HCT116 (cell line): ENCODE results near the gene STT3B. TPM values are rescaled to one million over a fixed set of nuclear protein-coding genes. Genes with fewer than 3 reads are reported as not detected.

Experiments
- ATAC-seq: fragments of 200-7000 bp; cut with Tn5 transposase; 2 replicates; pipeline ENCODE4 v1.9.1; 2020; ENCODE audit warnings: mild to moderate bottlenecking, moderate library complexity
- BruUV-seq: library from RNA; stranded (reverse); fragments of 400-500 nt; replicated peaks from 2 replicates; lab custom pipeline; 2021; lab: Mats Ljungman, UMichigan
- CTCF ChIA-PET: fragments of 300-600 bp; sonication (Branson Sonifier 250); formaldehyde crosslinking; loops from one replicate; lab custom pipeline; 2021; ENCODE audit warnings: antibody characterized with exemption; lab: Charles Lee
- POLR2A ChIA-PET: fragments of 300-600, 350-600 bp; sonication (Branson Sonifier 250); formaldehyde crosslinking; loops from one replicate; lab custom pipeline; 2021; ENCODE audit warnings: antibody characterized with exemption; lab: Charles Lee
- RAD21 ChIA-PET, 2 experiments: fragments of 300-600 bp; sonication (Branson Sonifier 250); formaldehyde crosslinking; loops; one replicate each; lab custom pipeline; 2023; ENCODE audit warnings: low total read pairs in 2 of 2; ENCODE audit not compliant: uncharacterized antibody in 2 of 2, unreplicated experiment in 2 of 2, low non-redundant PET in 1 of 2; lab: Charles Lee
- DNase-seq: peaks from one replicate; pipeline ENCODE4 v3.0.0-alpha.2; 2010; ENCODE audit warnings: low read depth, low spot score
- H2AFZ ChIP-seq: fragments of 200-600 bp; shearing (Covaris generic), sonication (generic); 2 replicates; pipeline ENCODE4 v1.6.1; 2017; ENCODE audit warnings: low read depth, mixed run types, mixed read lengths, antibody characterized with exemption, low read length; ENCODE audit not compliant: poor library complexity, severe bottlenecking
- H3K27ac ChIP-seq: 2 replicates; pipeline ENCODE4 v1.5.1; 2012; ENCODE audit warnings: low read depth, low read length
- H3K27me3 ChIP-seq: fragments of 200-600 bp; sonication (generic); 2 replicates; pipeline ENCODE4 v1.6.1; 2016; ENCODE audit warnings: mixed run types, low read length, mixed read lengths; ENCODE audit not compliant: insufficient read depth
- H3K36me3 ChIP-seq, 2 experiments: fragments of 200-500 bp in 1 of 2; fragments of 200-600 bp in 1 of 2; sonication (Bioruptor generic) in 1 of 2; sonication (generic) in 1 of 2; 2 replicates each; pipeline versions ENCODE4 v1.5.1 to v1.6.1; 2014 to 2016; ENCODE audit warnings: low read length in 2 of 2, inconsistent platforms in 1 of 2, mixed read lengths in 1 of 2, mixed run types in 1 of 2; ENCODE audit not compliant: insufficient read depth in 2 of 2, control insufficient read depth in 1 of 2
- H3K4me1 ChIP-seq, 2 experiments: fragments of 200-600 bp in 1 of 2; sonication (generic) in 1 of 2; 2 replicates each; pipeline versions ENCODE4 v1.5.1 to v1.6.1; 2012 to 2017; ENCODE audit warnings: low read length in 2 of 2, inconsistent platforms in 1 of 2, mild to moderate bottlenecking in 1 of 2, mixed read lengths in 1 of 2, mixed run types in 1 of 2, moderate library complexity in 1 of 2; ENCODE audit not compliant: insufficient read depth in 2 of 2, control insufficient read depth in 1 of 2
- H3K4me2 ChIP-seq: fragments of 200-600 bp; sonication (generic); 2 replicates; pipeline ENCODE4 v1.6.1; 2017; ENCODE audit warnings: mixed run types, low read length, mixed read lengths
- H3K4me3 ChIP-seq, 2 experiments: fragments of 200-600 bp in 1 of 2; sonication (generic) in 1 of 2; replicated peaks in 1 of 2; 2 replicates each; pipeline ENCODE4 v1.5.1; 2011 to 2016; ENCODE audit warnings: low read length in 2 of 2, control low read depth in 1 of 2, low read depth in 1 of 2, mild to moderate bottlenecking in 1 of 2, mixed read lengths in 1 of 2, mixed run types in 1 of 2
- H3K79me2 ChIP-seq: fragments of 200-600 bp; sonication (generic); 2 replicates; pipeline ENCODE4 v1.6.1; 2017; ENCODE audit warnings: mild to moderate bottlenecking, mixed run types, low read length, moderate library complexity, mixed read lengths; ENCODE audit not compliant: insufficient read depth
- H3K9ac ChIP-seq: fragments of 200-600 bp; sonication (generic); 2 replicates; pipeline ENCODE4 v1.6.1; 2016; ENCODE audit warnings: low read length, mixed read lengths
- H3K9me2 ChIP-seq: fragments of 200-600 bp; sonication (generic), shearing (Covaris generic); 2 replicates; pipeline ENCODE4 v1.6.1; 2017; ENCODE audit warnings: mixed run types, mild to moderate bottlenecking, moderate library complexity; ENCODE audit not compliant: insufficient read depth
- H3K9me3 ChIP-seq, 2 experiments: fragments of 200-500 bp in 1 of 2; fragments of 200-600 bp in 1 of 2; sonication (Bioruptor generic) in 1 of 2; sonication (generic) in 1 of 2; 2 replicates each; pipeline ENCODE4 v1.6.1; 2014 to 2017; ENCODE audit warnings: low read length in 2 of 2, mixed read lengths in 2 of 2, inconsistent platforms in 1 of 2, low read depth in 1 of 2, mild to moderate bottlenecking in 1 of 2, mixed run types in 1 of 2, moderate library complexity in 1 of 2; ENCODE audit not compliant: control insufficient read depth in 1 of 2, insufficient read depth in 1 of 2
- H4K20me1 ChIP-seq: fragments of 200-600 bp; sonication (generic), shearing (Covaris generic); 2 replicates; pipeline ENCODE4 v1.6.1; 2017; ENCODE audit warnings: mixed run types, mild to moderate bottlenecking, moderate library complexity; ENCODE audit not compliant: insufficient read depth
- CBX3 ChIP-seq: IDR thresholded peaks from 2 replicates; pipeline ENCODE4 v1.6.1; 2012; ENCODE audit warnings: low read depth
- ELF1 ChIP-seq: IDR thresholded peaks from 2 replicates; pipeline ENCODE4 v1.6.1; 2012; ENCODE audit warnings: low read depth, borderline replicate concordance
- EZH2 ChIP-seq: fragments of 200-600 bp; sonication (generic); IDR thresholded peaks from 2 replicates; pipeline ENCODE4 v1.6.1; 2017; ENCODE audit warnings: antibody characterized with exemption, mixed run types
- EZH2phosphoT487 ChIP-seq: fragments of 200-600 bp; IDR thresholded peaks from 2 replicates; pipeline ENCODE4 v1.6.1; 2018; ENCODE audit warnings: antibody characterized with exemption, borderline replicate concordance
- FOSL1 ChIP-seq: IDR thresholded peaks from 2 replicates; pipeline ENCODE4 v1.6.1; 2012; ENCODE audit warnings: low read depth
- JUND ChIP-seq: IDR thresholded peaks from 2 replicates; pipeline ENCODE4 v1.6.1; 2012
- POLR2AphosphoS5 ChIP-seq: IDR thresholded peaks from 2 replicates; pipeline ENCODE4 v1.6.1; 2011; ENCODE audit warnings: mild to moderate bottlenecking, low read depth, low read length, moderate library complexity
- RAD21 ChIP-seq: IDR thresholded peaks from 2 replicates; pipeline ENCODE4 v1.6.1; 2012; ENCODE audit warnings: low read depth, mild to moderate bottlenecking
- REST ChIP-seq: IDR thresholded peaks from 2 replicates; pipeline ENCODE4 v1.6.1; 2012; ENCODE audit warnings: low read depth
- SIN3A ChIP-seq: IDR thresholded peaks from 2 replicates; pipeline ENCODE4 v1.6.1; 2012; ENCODE audit warnings: low read depth
- SRF ChIP-seq: IDR thresholded peaks from 2 replicates; pipeline ENCODE4 v1.6.1; 2012; ENCODE audit warnings: low read depth
- TCF7L2 ChIP-seq: IDR thresholded peaks from 2 replicates; pipeline ENCODE4 v1.7.0; 2011; ENCODE audit warnings: borderline replicate concordance, inconsistent platforms; ENCODE audit not compliant: insufficient read depth, insufficient read length; ENCODE audit errors: extremely low read depth
- YY1 ChIP-seq: IDR thresholded peaks from 2 replicates; pipeline ENCODE4 v1.6.1; 2011; ENCODE audit warnings: low read length, low read depth, moderate library complexity, mild to moderate bottlenecking; ENCODE audit not compliant: insufficient replicate concordance; ENCODE audit errors: extremely low read depth
- ZFX ChIP-seq: fragments of 450-650 bp; IDR thresholded peaks from 2 replicates; pipeline ENCODE4 v1.6.1; 2017
- ZNF274 ChIP-seq: fragments of 200-500 bp; sonication (Bioruptor generic); IDR thresholded peaks from 2 replicates; pipeline ENCODE4 v1.6.1; 2014; ENCODE audit warnings: mild to moderate bottlenecking, low read depth, low read length, inconsistent platforms
- intact Hi-C: fragments of 100-400 bp; cut with micrococcal nuclease; formaldehyde crosslinking; loops from 2 replicates; pipeline ENCODE4 v1.10.0; 2022
- total RNA-seq: library from RNA; stranded (reverse); gene quantifications from one replicate; pipeline ENCODE4 v1.2.1, GENCODE V29; 2021; ENCODE audit not compliant: unreplicated experiment
- TF ChIP-seq, protein P1 (sequence below): IDR thresholded peaks from 2 replicates; pipeline ENCODE4 v1.6.1; 2012

The STT3B gene
- total RNA-seq, 1 experiment from 2014 or later = 131 TPM

GRCh38 chr3:31676556-31676955, 143.8 kb downstream of the STT3B start:
- H3K4me3 ChIP-seq = no peak overlapping the region
- no peak overlapping the region for H3K27ac ChIP-seq
- H3K9me2 ChIP-seq = no peaks in the 10 kb centered on the region
- no peaks in the 10 kb centered on the region for H4K20me1 ChIP-seq
- ATAC-seq (no peak), DNase-seq (no peak)
- H2AFZ ChIP-seq = no peak overlapping the region
- intact Hi-C loops = no loop called here
- POLR2A ChIA-PET = no interaction called here
- BruUV-seq = no TSS peak
- no peaks in the 10 kb centered on the region for H3K79me2 ChIP-seq
- H3K4me2 ChIP-seq = no peak overlapping the region
- H3K4me1 ChIP-seq = no peaks in the 10 kb centered on the region
- RAD21 ChIA-PET = no interaction called here
- TF ChIP-seq FOSL1 = no peak
- no peaks in the 10 kb centered on the region for H3K36me3 ChIP-seq
- H3K9me3 ChIP-seq = no peaks in the 10 kb centered on the region
- CTCF ChIA-PET = no interaction called here
- H3K9ac ChIP-seq = no peak overlapping the region
- no peaks in the 10 kb centered on the region for H3K27me3 ChIP-seq

DNA sequence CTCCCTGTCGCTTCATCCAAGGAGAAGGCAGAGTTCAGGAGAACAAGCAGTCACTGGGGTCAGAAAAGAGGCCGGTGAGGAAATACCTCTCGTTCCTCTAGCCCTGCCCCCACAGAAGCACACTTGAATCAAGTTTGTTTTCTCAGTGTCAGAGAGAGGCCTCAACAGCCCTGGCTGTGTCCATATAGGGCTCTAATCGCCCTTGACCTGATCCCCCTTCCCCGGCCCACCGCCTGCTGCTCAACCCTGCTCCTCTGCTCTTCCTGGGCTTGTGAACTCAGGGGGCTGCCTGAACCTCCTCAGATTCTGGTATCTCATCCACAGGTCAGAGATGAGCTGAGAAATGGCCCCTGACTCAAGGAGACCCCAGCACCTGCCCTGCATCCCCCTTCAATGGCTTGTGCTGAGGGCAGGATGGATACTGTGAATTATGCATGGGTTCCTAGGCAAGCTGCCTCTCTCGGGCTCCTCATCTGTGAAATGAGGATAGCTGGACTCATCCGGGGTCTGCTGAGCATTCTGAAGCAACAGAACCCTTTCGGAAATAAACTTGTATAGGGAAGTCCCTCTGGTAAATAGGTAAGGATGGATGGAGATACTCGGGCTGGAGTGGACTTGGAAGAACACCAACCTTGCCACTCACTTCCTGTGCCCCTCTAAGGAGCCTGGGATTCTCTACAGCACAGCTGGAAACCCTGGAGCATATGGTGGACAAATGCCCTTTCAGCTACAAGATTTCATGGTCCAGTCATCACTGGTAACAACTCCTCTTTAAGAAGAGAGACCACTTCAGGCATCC, 147.5 kb downstream of the STT3B start:
- no peak for ATAC-seq
- DNase-seq = no peak
- no peaks in the 10 kb centered on the region for H3K27me3 ChIP-seq
- H3K36me3 ChIP-seq = no peaks in the 10 kb centered on the region
- H3K9ac ChIP-seq = no peak overlapping the region
- no peak overlapping the region for H2AFZ ChIP-seq
- intact Hi-C loops = no loop called here
- no peaks in the 10 kb centered on the region for H3K9me2 ChIP-seq
- no peak overlapping the region for H3K4me2 ChIP-seq
- POLR2A ChIA-PET = no interaction called here
- BruUV-seq = no TSS peak
- no peak overlapping the region for H3K27ac ChIP-seq
- RAD21 ChIA-PET = no interaction called here
- H3K9me3 ChIP-seq = no peaks in the 10 kb centered on the region
- H3K79me2 ChIP-seq = no peaks in the 10 kb centered on the region
- no peak overlapping the region for H3K4me3 ChIP-seq
- no peaks in the 10 kb centered on the region for H4K20me1 ChIP-seq
- no peaks in the 10 kb centered on the region for H3K4me1 ChIP-seq
- CTCF ChIA-PET = no interaction called here
- TF ChIP-seq FOSL1 (no peak), SIN3A (no peak), TCF7L2 (no peak), ELF1 (no peak), POLR2AphosphoS5 (no peak), SRF (no peak), ZNF274 (no peak), CBX3 (no peak), EZH2 (no peak), ZFX (no peak), YY1 (no peak), RAD21 (no peak), JUND (no peak), EZH2phosphoT487 (no peak), REST (no peak)
- TF ChIP-seq, protein P1, sequence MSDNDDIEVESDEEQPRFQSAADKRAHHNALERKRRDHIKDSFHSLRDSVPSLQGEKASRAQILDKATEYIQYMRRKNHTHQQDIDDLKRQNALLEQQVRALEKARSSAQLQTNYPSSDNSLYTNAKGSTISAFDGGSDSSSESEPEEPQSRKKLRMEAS = no peak
